Adrenal gland (tissue), 5 donors: ENCODE measurements around the gene SUCLG1.

ENCODE experiments used
- CTCF ChIP-seq, 6 experiments: fragments of 450-650 bp in 4 of 6; fragments of 200-600 bp in 2 of 6; sonication (generic) in 1 of 6; IDR thresholded peaks; 1 replicate in 5 of 6; 2 replicates in 1 of 6; pipeline versions ENCODE4 v1.5.1 to v1.8.0; 2016 to 2021; ENCODE audit warnings: antibody characterized with exemption in 6 of 6, mild to moderate bottlenecking in 2 of 6, moderate library complexity in 1 of 6
- POLR2A ChIP-seq, 2 donors: fragments of 450-650 bp; IDR thresholded peaks; one replicate each; pipeline ENCODE4 v1.6.1; 2017; ENCODE audit warnings: antibody characterized with exemption in 2 of 2, mild to moderate bottlenecking in 2 of 2, moderate library complexity in 1 of 2
- donor health status: DM: no; HTN: no; CAD: no.

- TF ChIP-seq CTCF (IDR thresholded peaks at IDR 0.05): no peak
- no peak for TF ChIP-seq POLR2A (IDR thresholded peaks at IDR 0.05)
These were observed 38.2 kb upstream of the SUCLG1 start for GRCh38 chr2:84497285-84497684.
